DND-41 (cell line): Measurements from ENCODE around the gene VWA2.

Source experiments
- ATAC-seq: fragments of 200-7000 bp; cut with Tn5 transposase; 3 replicates; pipeline ENCODE4 v1.9.1; 2021; ENCODE audit warnings: low read depth; ENCODE audit not compliant: insufficient read depth
- DNase-seq: peaks from one replicate; pipeline ENCODE4 v3.0.0-alpha.2; 2020
- H2AFZ ChIP-seq: 2 replicates; pipeline ENCODE4 v1.6.0; 2012; ENCODE audit warnings: low read depth, low read length
- H3K27ac ChIP-seq: 2 replicates; pipeline ENCODE4 v1.5.1; 2012; ENCODE audit warnings: low read length, inconsistent platforms
- H3K27me3 ChIP-seq: fragments of 200-600 bp; sonication (generic); 2 replicates; pipeline ENCODE4 v1.6.0; 2012; ENCODE audit warnings: low read length, mild to moderate bottlenecking, inconsistent platforms; ENCODE audit not compliant: insufficient read depth, poor library complexity
- H3K36me3 ChIP-seq: 2 replicates; pipeline ENCODE4 v1.5.1; 2012; ENCODE audit warnings: low read length, inconsistent platforms; ENCODE audit not compliant: insufficient read depth
- H3K4me1 ChIP-seq: 2 replicates; pipeline ENCODE4 v1.5.1; 2012; ENCODE audit warnings: mild to moderate bottlenecking, low read length; ENCODE audit not compliant: insufficient read depth
- H3K4me2 ChIP-seq: 2 replicates; pipeline ENCODE4 v1.6.0; 2012; ENCODE audit warnings: mild to moderate bottlenecking, moderate library complexity, low read length, inconsistent platforms; ENCODE audit not compliant: insufficient read depth
- H3K4me3 ChIP-seq, 2 experiments: fragments of 200-600 bp in 1 of 2; shearing (Covaris generic) in 1 of 2; 2 replicates each; pipeline ENCODE4 v1.5.1; 2012 to 2016; ENCODE audit warnings: inconsistent platforms in 2 of 2, low read length in 2 of 2, mild to moderate bottlenecking in 2 of 2, low read depth in 1 of 2, moderate library complexity in 1 of 2
- H3K79me2 ChIP-seq: 2 replicates; pipeline ENCODE4 v1.6.0; 2012; ENCODE audit warnings: low read length, inconsistent platforms; ENCODE audit not compliant: insufficient read depth
- H3K9ac ChIP-seq: 2 replicates; pipeline ENCODE4 v1.6.0; 2012; ENCODE audit warnings: low read depth, mild to moderate bottlenecking, inconsistent platforms, low read length, moderate library complexity
- H3K9me3 ChIP-seq: 2 replicates; pipeline ENCODE4 v1.5.1; 2012; ENCODE audit warnings: low read length, moderate library complexity, mild to moderate bottlenecking, inconsistent platforms; ENCODE audit not compliant: insufficient read depth, severe bottlenecking
- H4K20me1 ChIP-seq: 2 replicates; pipeline ENCODE4 v1.6.0; 2012; ENCODE audit warnings: low read length; ENCODE audit not compliant: insufficient read depth
- EZH2 ChIP-seq: IDR thresholded peaks from 3 replicates; pipeline ENCODE4 v1.6.1; 2012; ENCODE audit warnings: borderline replicate concordance, low read depth, mild to moderate bottlenecking, moderate library complexity, low read length, inconsistent platforms; ENCODE audit not compliant: severe bottlenecking
- TF ChIP-seq, protein P1 (sequence below): IDR thresholded peaks from 2 replicates; pipeline ENCODE4 v1.5.1; 2012; ENCODE audit warnings: borderline replicate concordance, low read length, moderate library complexity, mild to moderate bottlenecking; ENCODE audit not compliant: poor library complexity, severe bottlenecking; ENCODE audit errors: extremely low read depth

VWA2 gene

GRCh38 chr10:114283535-114284234 lies 44.6 kb downstream of the VWA2 start:
- Histone ChIP-seq H3K79me2 (no peaks in the 10 kb centered on the region), H3K4me2 (no peak overlapping the region), H3K4me3 (no peak overlapping the region), H2AFZ (no peak overlapping the region), H4K20me1 (peaks cover 3% of the 10 kb centered on the region; the same call in 1 of the 2 replicates), H3K4me1 (no peaks in the 10 kb centered on the region), H3K27me3 (peaks cover 5% of the 10 kb centered on the region), H3K36me3 (no peaks in the 10 kb centered on the region), H3K27ac (no peak overlapping the region), H3K9me3 (no peaks in the 10 kb centered on the region), H3K9ac (no peak overlapping the region)
- ATAC-seq (no peak), DNase-seq (no peak)
- no peak for TF ChIP-seq EZH2
- TF ChIP-seq, protein P1, sequence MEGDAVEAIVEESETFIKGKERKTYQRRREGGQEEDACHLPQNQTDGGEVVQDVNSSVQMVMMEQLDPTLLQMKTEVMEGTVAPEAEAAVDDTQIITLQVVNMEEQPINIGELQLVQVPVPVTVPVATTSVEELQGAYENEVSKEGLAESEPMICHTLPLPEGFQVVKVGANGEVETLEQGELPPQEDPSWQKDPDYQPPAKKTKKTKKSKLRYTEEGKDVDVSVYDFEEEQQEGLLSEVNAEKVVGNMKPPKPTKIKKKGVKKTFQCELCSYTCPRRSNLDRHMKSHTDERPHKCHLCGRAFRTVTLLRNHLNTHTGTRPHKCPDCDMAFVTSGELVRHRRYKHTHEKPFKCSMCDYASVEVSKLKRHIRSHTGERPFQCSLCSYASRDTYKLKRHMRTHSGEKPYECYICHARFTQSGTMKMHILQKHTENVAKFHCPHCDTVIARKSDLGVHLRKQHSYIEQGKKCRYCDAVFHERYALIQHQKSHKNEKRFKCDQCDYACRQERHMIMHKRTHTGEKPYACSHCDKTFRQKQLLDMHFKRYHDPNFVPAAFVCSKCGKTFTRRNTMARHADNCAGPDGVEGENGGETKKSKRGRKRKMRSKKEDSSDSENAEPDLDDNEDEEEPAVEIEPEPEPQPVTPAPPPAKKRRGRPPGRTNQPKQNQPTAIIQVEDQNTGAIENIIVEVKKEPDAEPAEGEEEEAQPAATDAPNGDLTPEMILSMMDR = no peak

DNA sequence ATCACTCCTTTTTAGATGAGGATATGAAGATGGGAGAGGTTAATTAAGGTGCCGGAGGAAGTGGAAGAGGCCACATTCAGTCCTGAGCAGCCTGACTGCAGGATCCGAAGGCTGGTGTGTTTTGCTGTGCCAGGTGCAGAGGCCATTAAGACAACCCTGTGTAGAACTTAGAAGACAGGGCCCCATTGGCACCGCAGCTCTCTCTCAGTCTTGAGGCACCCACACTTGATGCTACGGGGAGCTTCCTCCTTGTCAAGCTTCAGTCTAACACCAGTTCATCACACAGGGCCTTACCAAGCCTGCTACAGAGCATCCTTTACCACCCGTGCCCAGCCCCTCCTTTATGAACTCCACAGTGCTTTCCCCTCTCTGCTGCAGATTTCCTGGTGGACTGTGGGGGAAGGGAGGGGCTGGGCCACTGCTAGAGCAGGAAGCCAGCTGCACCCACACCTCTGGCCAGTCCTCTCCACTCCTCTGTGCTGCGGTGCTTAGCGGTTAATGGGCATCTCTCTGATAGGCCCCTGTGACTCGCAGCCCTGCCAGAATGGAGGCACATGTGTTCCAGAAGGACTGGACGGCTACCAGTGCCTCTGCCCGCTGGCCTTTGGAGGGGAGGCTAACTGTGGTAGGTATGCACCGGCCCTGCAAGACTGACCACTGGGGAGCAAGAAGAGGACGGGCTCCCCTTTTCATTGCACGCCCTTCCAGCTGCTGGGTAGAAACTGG lies 45.5 kb downstream of the VWA2 start:
- Histone ChIP-seq H4K20me1 (peaks cover 3% of the 10 kb centered on the region; the same call in 1 of the 2 replicates), H3K9ac (no peak overlapping the region), H2AFZ (no peak overlapping the region), H3K9me3 (no peaks in the 10 kb centered on the region), H3K79me2 (no peaks in the 10 kb centered on the region), H3K4me1 (no peaks in the 10 kb centered on the region), H3K27ac (no peak overlapping the region), H3K4me3 (no peak overlapping the region), H3K4me2 (no peak overlapping the region), H3K36me3 (no peaks in the 10 kb centered on the region), H3K27me3 (peaks cover 5% of the 10 kb centered on the region)
- no peak for DNase-seq
- TF ChIP-seq, protein P1 = no peak
- no peak for TF ChIP-seq EZH2
- no peak for ATAC-seq

GRCh38 chr10:114285961-114286441 lies 46.9 kb downstream of the VWA2 start:
- ATAC-seq = no peak
- H3K4me3 ChIP-seq = no peak overlapping the region
- H3K9me3 ChIP-seq = no peaks in the 10 kb centered on the region
- H3K27ac ChIP-seq = no peak overlapping the region
- H3K4me2 ChIP-seq = no peak overlapping the region
- H3K79me2 ChIP-seq = no peaks in the 10 kb centered on the region
- no peak for DNase-seq
- no peaks in the 10 kb centered on the region for H3K4me1 ChIP-seq
- no peak overlapping the region for H2AFZ ChIP-seq
- no peaks in the 10 kb centered on the region for H3K36me3 ChIP-seq
- H3K9ac ChIP-seq = no peak overlapping the region
- TF ChIP-seq, protein P1 = no peak
- no peak for TF ChIP-seq EZH2
- H4K20me1 ChIP-seq = peaks cover 3% of the 10 kb centered on the region; the same call in 1 of the 2 replicates
- peaks cover 2% of the 10 kb centered on the region for H3K27me3 ChIP-seq
